ENCODE data around the gene WWOX. TPM values are rescaled to one million over a fixed set of nuclear protein-coding genes. Genes with fewer than 3 reads are reported as not detected.

The WWOX gene
- total RNA-seq, 1 donor from 2014 or later = 7.3 TPM

DNA sequence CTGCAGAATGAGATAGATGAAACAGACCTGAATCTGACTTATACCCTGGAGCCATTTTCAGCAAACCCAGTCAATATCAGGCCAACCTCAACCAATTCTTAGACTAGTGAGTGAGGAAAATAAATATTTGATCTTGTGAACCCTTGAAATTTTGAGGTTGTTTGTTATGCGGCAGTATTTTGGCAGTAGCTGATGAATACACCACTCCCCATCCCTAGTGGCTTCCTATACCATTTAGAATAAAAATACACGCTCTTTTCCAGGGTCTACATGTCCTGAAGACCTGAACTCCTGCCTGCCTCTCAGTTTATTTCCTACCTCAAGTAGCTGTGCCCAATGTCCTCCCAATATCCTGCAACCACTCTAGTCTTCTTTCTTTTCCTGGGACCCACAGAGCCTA lies 647.3 kb downstream of the WWOX start:
- no peak for FAIRE-seq

DNA sequence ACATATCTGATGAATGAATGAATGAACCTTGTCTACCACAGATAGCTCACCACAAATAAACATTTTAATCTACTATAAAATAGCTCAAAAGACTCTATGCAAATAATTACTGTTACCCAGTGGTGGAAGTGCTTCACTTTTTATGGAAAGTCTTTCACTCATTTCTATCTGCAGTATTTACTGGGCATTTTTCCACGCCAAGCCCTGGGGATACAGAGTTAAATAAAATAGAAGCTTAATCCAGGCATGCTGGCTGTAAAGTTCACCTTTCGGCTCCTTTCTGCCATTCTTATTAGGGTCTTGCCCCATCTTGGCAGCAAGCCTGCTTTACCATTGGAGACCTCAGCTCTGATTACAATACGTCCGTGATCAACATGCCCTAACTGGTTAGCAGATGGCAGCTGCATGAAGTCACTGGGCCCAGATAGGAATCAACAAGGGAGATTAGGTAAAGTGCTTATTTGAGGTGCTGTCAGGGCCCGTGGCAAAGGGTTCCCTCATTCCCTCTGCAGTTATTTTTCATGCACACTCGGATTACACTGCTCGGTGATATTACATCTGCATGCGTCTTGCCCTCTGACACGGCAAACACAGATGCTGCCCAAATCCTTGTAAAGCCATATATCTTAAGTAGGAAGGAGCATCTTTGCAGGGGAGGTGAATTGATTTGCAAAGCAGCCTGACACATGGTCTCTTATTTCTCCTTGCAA lies 648.9 kb downstream of the WWOX start:
- no peaks in the 10 kb centered on the region for H3K9me3 Mint-ChIP-seq (ENCODE audit: unreplicated experiment)
- H3K27me3 Mint-ChIP-seq (ENCODE audit: low read depth, unreplicated experiment) = no peaks in the 10 kb centered on the region
- DNase-seq (ENCODE audit: low read depth) = no peak
- Histone ChIP-seq H3K27me3 (ENCODE audit: insufficient read depth, low read length) (no peaks in the 10 kb centered on the region), H4K20me1 (ENCODE audit: insufficient read depth, low read length) (no peaks in the 10 kb centered on the region), H3K4me1 (ENCODE audit: insufficient read depth, low read length) (no peaks in the 10 kb centered on the region), H3K4me3 (ENCODE audit: insufficient read depth, low read depth, low read length) (no peak overlapping the region), H2AFZ (ENCODE audit: low read depth, low read length) (no peak overlapping the region), H3K9me3 (ENCODE audit: insufficient read depth, low read depth, low read length) (no peaks in the 10 kb centered on the region), H3K27ac (ENCODE audit: low read depth, low read length) (no peak overlapping the region), H3K9ac (ENCODE audit: low read length) (no peak overlapping the region), H3K4me2 (ENCODE audit: low read length) (no peak overlapping the region), H3K36me3 (ENCODE audit: insufficient read depth, low read length) (no peaks in the 10 kb centered on the region), H3K79me2 (ENCODE audit: insufficient read depth, low read length) (no peaks in the 10 kb centered on the region)
- no peak overlapping the region for H3K27ac Mint-ChIP-seq (ENCODE audit: unreplicated experiment)
- H3K36me3 Mint-ChIP-seq (ENCODE audit: low read depth, unreplicated experiment) = no peaks in the 10 kb centered on the region
- no peak overlapping the region for H3K4me3 Mint-ChIP-seq (ENCODE audit: unreplicated experiment)
- no peak for FAIRE-seq
- TF ChIP-seq EZH2 (IDR thresholded peaks at IDR 0.05; ENCODE audit: insufficient read depth, low read length) = no peak
- TF ChIP-seq, protein P1, sequence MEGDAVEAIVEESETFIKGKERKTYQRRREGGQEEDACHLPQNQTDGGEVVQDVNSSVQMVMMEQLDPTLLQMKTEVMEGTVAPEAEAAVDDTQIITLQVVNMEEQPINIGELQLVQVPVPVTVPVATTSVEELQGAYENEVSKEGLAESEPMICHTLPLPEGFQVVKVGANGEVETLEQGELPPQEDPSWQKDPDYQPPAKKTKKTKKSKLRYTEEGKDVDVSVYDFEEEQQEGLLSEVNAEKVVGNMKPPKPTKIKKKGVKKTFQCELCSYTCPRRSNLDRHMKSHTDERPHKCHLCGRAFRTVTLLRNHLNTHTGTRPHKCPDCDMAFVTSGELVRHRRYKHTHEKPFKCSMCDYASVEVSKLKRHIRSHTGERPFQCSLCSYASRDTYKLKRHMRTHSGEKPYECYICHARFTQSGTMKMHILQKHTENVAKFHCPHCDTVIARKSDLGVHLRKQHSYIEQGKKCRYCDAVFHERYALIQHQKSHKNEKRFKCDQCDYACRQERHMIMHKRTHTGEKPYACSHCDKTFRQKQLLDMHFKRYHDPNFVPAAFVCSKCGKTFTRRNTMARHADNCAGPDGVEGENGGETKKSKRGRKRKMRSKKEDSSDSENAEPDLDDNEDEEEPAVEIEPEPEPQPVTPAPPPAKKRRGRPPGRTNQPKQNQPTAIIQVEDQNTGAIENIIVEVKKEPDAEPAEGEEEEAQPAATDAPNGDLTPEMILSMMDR (IDR thresholded peaks at IDR 0.05; ENCODE audit: insufficient read depth, low read depth, low read length) = no peak
- H3K4me1 Mint-ChIP-seq (ENCODE audit: low read depth, unreplicated experiment) = no peaks in the 10 kb centered on the region

More for the DNA sequence above, 647.3 kb downstream of the WWOX start:
- DNase-seq (ENCODE audit: low read depth) = no peak
- Histone ChIP-seq H3K27me3 (ENCODE audit: insufficient read depth, low read length) (no peaks in the 10 kb centered on the region), H3K4me3 (ENCODE audit: insufficient read depth, low read depth, low read length) (no peak overlapping the region), H4K20me1 (ENCODE audit: insufficient read depth, low read length) (no peaks in the 10 kb centered on the region), H3K9ac (ENCODE audit: low read length) (no peak overlapping the region), H3K79me2 (ENCODE audit: insufficient read depth, low read length) (no peaks in the 10 kb centered on the region), H3K4me1 (ENCODE audit: insufficient read depth, low read length) (no peaks in the 10 kb centered on the region), H3K4me2 (ENCODE audit: low read length) (no peak overlapping the region), H3K9me3 (ENCODE audit: insufficient read depth, low read depth, low read length) (no peaks in the 10 kb centered on the region), H3K27ac (ENCODE audit: low read depth, low read length) (no peak overlapping the region), H3K36me3 (ENCODE audit: insufficient read depth, low read length) (no peaks in the 10 kb centered on the region), H2AFZ (ENCODE audit: low read depth, low read length) (no peak overlapping the region)
- Mint-ChIP-seq H3K4me1 (ENCODE audit: low read depth, unreplicated experiment) (no peaks in the 10 kb centered on the region), H3K36me3 (ENCODE audit: low read depth, unreplicated experiment) (no peaks in the 10 kb centered on the region), H3K27ac (ENCODE audit: unreplicated experiment) (no peak overlapping the region), H3K9me3 (ENCODE audit: unreplicated experiment) (no peaks in the 10 kb centered on the region), H3K4me3 (ENCODE audit: unreplicated experiment) (no peak overlapping the region), H3K27me3 (ENCODE audit: low read depth, unreplicated experiment) (no peaks in the 10 kb centered on the region)
- TF ChIP-seq, protein P1 (IDR thresholded peaks at IDR 0.05; ENCODE audit: insufficient read depth, low read depth, low read length) = no peak
- no peak for TF ChIP-seq EZH2 (IDR thresholded peaks at IDR 0.05; ENCODE audit: insufficient read depth, low read length)

DNA sequence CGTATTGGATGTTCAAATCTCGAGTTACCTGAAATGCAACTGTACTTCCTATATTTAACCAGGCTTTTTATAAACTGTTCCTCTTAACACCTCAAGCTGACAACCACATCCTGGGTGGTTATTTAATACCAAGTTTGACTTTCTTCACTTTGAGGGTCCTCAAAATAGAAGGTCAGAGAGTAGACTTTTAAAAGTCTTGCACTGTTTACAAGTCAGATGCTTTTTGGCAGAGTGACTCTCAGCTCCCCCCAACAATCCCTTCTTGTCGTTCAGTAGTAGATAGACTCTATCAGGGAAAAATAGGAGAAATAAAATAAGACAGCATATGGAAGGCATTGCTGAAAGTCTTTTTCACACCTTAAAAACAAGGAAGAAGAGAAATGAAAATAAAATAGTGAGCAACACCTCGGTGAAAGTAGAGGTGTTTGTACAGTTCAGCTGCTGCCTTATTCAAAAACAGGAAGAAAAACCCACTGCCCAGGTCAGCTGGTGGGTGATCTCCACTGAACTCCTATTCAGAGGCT lies 650.4 kb downstream of the WWOX start:
- Mint-ChIP-seq H3K9me3 (ENCODE audit: unreplicated experiment) (no peaks in the 10 kb centered on the region), H3K4me3 (ENCODE audit: unreplicated experiment) (no peak overlapping the region), H3K27me3 (ENCODE audit: low read depth, unreplicated experiment) (no peaks in the 10 kb centered on the region), H3K27ac (ENCODE audit: unreplicated experiment) (no peak overlapping the region), H3K4me1 (ENCODE audit: low read depth, unreplicated experiment) (no peaks in the 10 kb centered on the region), H3K36me3 (ENCODE audit: low read depth, unreplicated experiment) (no peaks in the 10 kb centered on the region)
- Histone ChIP-seq H4K20me1 (ENCODE audit: insufficient read depth, low read length) (no peaks in the 10 kb centered on the region), H2AFZ (ENCODE audit: low read depth, low read length) (no peak overlapping the region), H3K4me3 (ENCODE audit: insufficient read depth, low read depth, low read length) (no peak overlapping the region), H3K4me2 (ENCODE audit: low read length) (no peak overlapping the region), H3K27ac (ENCODE audit: low read depth, low read length) (no peak overlapping the region), H3K9ac (ENCODE audit: low read length) (no peak overlapping the region), H3K4me1 (ENCODE audit: insufficient read depth, low read length) (no peaks in the 10 kb centered on the region), H3K27me3 (ENCODE audit: insufficient read depth, low read length) (no peaks in the 10 kb centered on the region), H3K36me3 (ENCODE audit: insufficient read depth, low read length) (no peaks in the 10 kb centered on the region), H3K9me3 (ENCODE audit: insufficient read depth, low read depth, low read length) (no peaks in the 10 kb centered on the region), H3K79me2 (ENCODE audit: insufficient read depth, low read length) (no peaks in the 10 kb centered on the region)
- DNase-seq (ENCODE audit: low read depth) (no peak), FAIRE-seq (no peak)
- TF ChIP-seq EZH2 (IDR thresholded peaks at IDR 0.05; ENCODE audit: insufficient read depth, low read length) = no peak
- TF ChIP-seq, protein P1 (IDR thresholded peaks at IDR 0.05; ENCODE audit: insufficient read depth, low read depth, low read length) = no peak
